H1 (cell line): ENCODE results near the gene CCSER2. TPM values are rescaled to one million over a fixed set of nuclear protein-coding genes. Genes with fewer than 3 reads are reported as not detected.

ENCODE experiments used
- CTCF ChIA-PET: fragments of 300-600 bp; sonication (Branson Sonifier 250); formaldehyde crosslinking; loops from one replicate; lab custom pipeline; 2021; ENCODE audit not compliant: partially characterized antibody; lab: Charles Lee
- POLR2A ChIA-PET: fragments of 300-600 bp; sonication (Branson Sonifier 250); formaldehyde crosslinking; loops from one replicate; lab custom pipeline; 2021; ENCODE audit warnings: inconsistent platforms; ENCODE audit not compliant: partially characterized antibody; lab: Charles Lee
- DNase-seq, 2 experiments: peaks; one replicate each; pipeline versions ENCODE4 v3.0.0 to v3.0.0-alpha.2; 2010 to 2022; ENCODE audit warnings: low spot score in 2 of 2, low read depth in 1 of 2, mixed read lengths in 1 of 2
- FAIRE-seq: peaks from 2 replicates; lab custom pipeline; 2011; peaks lifted over from hg19 to GRCh38; lab: Jason Lieb, UNC
- H2AFZ ChIP-seq: 2 replicates; pipeline ENCODE4 v1.8.1; 2012; ENCODE audit warnings: low read length, inconsistent platforms
- H2AK5ac ChIP-seq: 2 replicates; pipeline ENCODE4 v1.6.1; 2013; ENCODE audit warnings: low read depth, low read length
- H2BK120ac ChIP-seq: replicated peaks from 2 replicates; pipeline ENCODE3; 2013; ENCODE audit warnings: low read depth, low read length, inconsistent platforms
- H2BK12ac ChIP-seq: 2 replicates; pipeline ENCODE4 v1.6.1; 2013; ENCODE audit warnings: low read depth, low read length
- H2BK15ac ChIP-seq: 2 replicates; pipeline ENCODE4 v1.6.1; 2013; ENCODE audit warnings: low read length
- H2BK20ac ChIP-seq: 2 replicates; pipeline ENCODE4 v1.6.1; 2013; ENCODE audit warnings: low read length
- H2BK5ac ChIP-seq: 2 replicates; pipeline ENCODE4 v1.6.1; 2013; ENCODE audit warnings: low read depth, low read length
- H3K14ac ChIP-seq: 2 replicates; pipeline ENCODE4 v1.6.1; 2013; ENCODE audit warnings: inconsistent platforms; ENCODE audit not compliant: insufficient read length
- H3K18ac ChIP-seq: 2 replicates; pipeline ENCODE4 v1.6.1; 2013; ENCODE audit warnings: low read length; ENCODE audit errors: extremely low read depth
- H3K23ac ChIP-seq: 2 replicates; pipeline ENCODE4 v1.6.1; 2013; ENCODE audit warnings: inconsistent platforms; ENCODE audit not compliant: insufficient read length
- H3K23me2 ChIP-seq: 2 replicates; pipeline ENCODE4 v1.6.1; 2013; ENCODE audit warnings: low read depth, low read length
- H3K27ac ChIP-seq: 2 replicates; pipeline ENCODE4 v1.6.1; 2011; ENCODE audit warnings: low read depth, low read length, inconsistent platforms
- H3K27me3 ChIP-seq, 4 experiments: replicated peaks in 1 of 4; 1 replicate in 1 of 4; 2 replicates in 3 of 4; pipeline versions ENCODE4 v1.6.1 to v1.8.1; 2011 to 2013; ENCODE audit warnings: low read length in 3 of 4, mild to moderate bottlenecking in 3 of 4, inconsistent platforms in 2 of 4, mixed read lengths in 2 of 4, moderate library complexity in 1 of 4; ENCODE audit not compliant: control insufficient read depth in 3 of 4, insufficient read depth in 3 of 4; ENCODE audit errors: extremely low read depth in 1 of 4
- H3K36me3 ChIP-seq, 4 experiments: 2 replicates each; pipeline versions ENCODE4 v1.6.1 to v1.8.1; 2011 to 2013; ENCODE audit warnings: mild to moderate bottlenecking in 4 of 4, low read length in 3 of 4, moderate library complexity in 2 of 4, control low read depth in 1 of 4, inconsistent platforms in 1 of 4; ENCODE audit not compliant: insufficient read depth in 4 of 4, control insufficient read depth in 2 of 4
- H3K4ac ChIP-seq: replicated peaks from 2 replicates; pipeline ENCODE3; 2013; ENCODE audit warnings: low read length, low read depth, mixed read lengths, inconsistent platforms; ENCODE audit not compliant: insufficient read length
- H3K4me1 ChIP-seq, 4 experiments: replicated peaks in 1 of 4; 1 replicate in 1 of 4; 2 replicates in 3 of 4; pipeline versions ENCODE4 v1.6.1 to v1.8.1; 2011 to 2013; ENCODE audit warnings: low read length in 3 of 4, inconsistent platforms in 2 of 4, mixed read lengths in 1 of 4; ENCODE audit not compliant: insufficient read depth in 4 of 4, control insufficient read depth in 3 of 4
- H3K4me2 ChIP-seq, 2 experiments: 2 replicates each; pipeline versions ENCODE4 v1.6.1 to v1.8.1; 2011 to 2013; ENCODE audit warnings: low read depth in 2 of 2, low read length in 2 of 2, control low read depth in 1 of 2, inconsistent platforms in 1 of 2, mild to moderate bottlenecking in 1 of 2; ENCODE audit not compliant: insufficient read depth in 1 of 2
- H3K4me3 ChIP-seq, 4 experiments: fragments of 200-600, 300-600 bp in 1 of 4; sonication (generic), shearing (Covaris generic), sonication (Bioruptor Twin) in 1 of 4; 2 replicates each; pipeline versions ENCODE4 v1.5.1 to v1.8.1; 2011 to 2016; ENCODE audit warnings: low read length in 4 of 4, low read depth in 3 of 4, control low read depth in 2 of 4, inconsistent platforms in 2 of 4, mild to moderate bottlenecking in 2 of 4, mixed read lengths in 1 of 4, moderate library complexity in 1 of 4; ENCODE audit not compliant: insufficient read depth in 2 of 4; ENCODE audit errors: extremely low read depth in 1 of 4
- H3K56ac ChIP-seq: replicated peaks from 2 replicates; pipeline ENCODE3; 2013; ENCODE audit warnings: low read depth, mild to moderate bottlenecking, mixed read lengths, low read length, inconsistent platforms; ENCODE audit not compliant: insufficient read length
- H3K79me1 ChIP-seq: 2 replicates; pipeline ENCODE4 v1.6.1; 2013; ENCODE audit warnings: low read depth, low read length, control low read depth
- H3K79me2 ChIP-seq, 2 experiments: 2 replicates each; pipeline versions ENCODE4 v1.6.1 to v1.8.1; 2012 to 2013; ENCODE audit warnings: low read length in 2 of 2, mild to moderate bottlenecking in 2 of 2, inconsistent platforms in 1 of 2; ENCODE audit not compliant: insufficient read depth in 2 of 2, control insufficient read depth in 1 of 2
- H3K9ac ChIP-seq, 4 experiments: replicated peaks in 1 of 4; 1 replicate in 1 of 4; 2 replicates in 3 of 4; pipeline versions ENCODE4 v1.6.1 to v1.8.1; 2011 to 2013; ENCODE audit warnings: low read depth in 3 of 4, low read length in 3 of 4, control low read depth in 2 of 4, mild to moderate bottlenecking in 2 of 4, moderate library complexity in 2 of 4, inconsistent platforms in 1 of 4; ENCODE audit errors: extremely low read depth in 1 of 4
- H3K9me3 ChIP-seq, 2 experiments: 2 replicates each; pipeline versions ENCODE4 v1.6.1 to v1.8.1; 2012 to 2013; ENCODE audit warnings: mild to moderate bottlenecking in 2 of 2, moderate library complexity in 2 of 2, control low read depth in 1 of 2, inconsistent platforms in 1 of 2, low read depth in 1 of 2, low read length in 1 of 2, mixed read lengths in 1 of 2; ENCODE audit not compliant: insufficient read depth in 2 of 2
- H4K20me1 ChIP-seq, 2 experiments: replicated peaks in 1 of 2; 2 replicates each; pipeline versions ENCODE3 to v1.8.1; 2011 to 2013; ENCODE audit warnings: inconsistent platforms in 2 of 2, low read length in 2 of 2, mild to moderate bottlenecking in 1 of 2; ENCODE audit not compliant: insufficient read depth in 2 of 2, control insufficient read depth in 1 of 2
- H4K5ac ChIP-seq: 2 replicates; pipeline ENCODE4 v1.6.1; 2013; ENCODE audit warnings: low read length, low read depth, mixed read lengths, inconsistent platforms; ENCODE audit not compliant: insufficient read length
- H4K8ac ChIP-seq: 2 replicates; pipeline ENCODE4 v1.8.0; 2013; ENCODE audit warnings: mild to moderate bottlenecking, moderate library complexity, low read length, inconsistent platforms; ENCODE audit not compliant: insufficient read depth; ENCODE audit errors: extremely low read depth
- H4K91ac ChIP-seq: replicated peaks from 2 replicates; pipeline ENCODE3; 2013; ENCODE audit warnings: low read length, mixed read lengths, inconsistent platforms; ENCODE audit not compliant: insufficient read length
- BCL11A ChIP-seq, 2 experiments: IDR thresholded peaks; one replicate each; pipeline ENCODE4 v1.6.1; 2011; ENCODE audit warnings: low read depth in 2 of 2, low read length in 2 of 2, mild to moderate bottlenecking in 2 of 2
- EP300 ChIP-seq, 2 experiments: IDR thresholded peaks; 1 replicate in 1 of 2; 2 replicates in 1 of 2; pipeline ENCODE4 v1.6.1; 2011 to 2012; ENCODE audit warnings: low read depth in 2 of 2, low read length in 2 of 2, mild to moderate bottlenecking in 2 of 2, borderline replicate concordance in 1 of 2, inconsistent platforms in 1 of 2, moderate library complexity in 1 of 2
- EZH2 ChIP-seq: fragments of 200-600 bp; sonication (generic); IDR thresholded peaks from 2 replicates; pipeline ENCODE4 v1.7.1; 2012; ENCODE audit warnings: low read depth, mild to moderate bottlenecking, moderate library complexity, low read length, inconsistent platforms; ENCODE audit not compliant: severe bottlenecking
- HDAC2 ChIP-seq, 2 experiments: fragments of 300-600 bp in 1 of 2; sonication (generic) in 1 of 2; IDR thresholded peaks; 2 replicates each; pipeline ENCODE4 v1.6.1; 2011 to 2012; ENCODE audit warnings: low read depth in 2 of 2, low read length in 2 of 2, mild to moderate bottlenecking in 2 of 2, moderate library complexity in 2 of 2, borderline replicate concordance in 1 of 2, inconsistent platforms in 1 of 2
- KDM1A ChIP-seq: fragments of 200-600, 300-600 bp; sonication (generic); IDR thresholded peaks from 2 replicates; pipeline ENCODE4 v1.7.1; 2016; ENCODE audit warnings: mild to moderate bottlenecking, low read length, borderline replicate concordance
- NANOG ChIP-seq: IDR thresholded peaks from 2 replicates; pipeline ENCODE4 v1.6.1; 2011; ENCODE audit warnings: low read length, low read depth, mild to moderate bottlenecking, inconsistent platforms; ENCODE audit not compliant: insufficient read depth, poor library complexity, severe bottlenecking
- RXRA ChIP-seq: IDR thresholded peaks from 2 replicates; pipeline ENCODE4 v1.6.1; 2011; ENCODE audit warnings: low read depth, mild to moderate bottlenecking, low read length, moderate library complexity; ENCODE audit not compliant: insufficient read depth
- SIRT6 ChIP-seq: IDR thresholded peaks from one replicate; pipeline ENCODE4 v1.7.1; 2012; ENCODE audit warnings: low read length, inconsistent platforms
- TBP ChIP-seq: IDR thresholded peaks from 2 replicates; pipeline ENCODE4 v1.6.1; 2011; ENCODE audit warnings: low read depth, low read length, improper control_type of control experiment
- WGBS, 2 experiments: shearing (Covaris generic) in 1 of 2; methylation state at CpG; one replicate each; pipeline versions ENCODE4 v1.1.6 to v1.1.7; 2013 to 2015; ENCODE audit warnings: low lambda C conversion rate in 2 of 2, mixed read lengths in 2 of 2, inconsistent platforms in 1 of 2, low coverage in 1 of 2, missing lambda C conversion rate in 1 of 2; ENCODE audit not compliant: insufficient replicate concordance in 2 of 2, insufficient coverage in 1 of 2, insufficient read length in 1 of 2; ENCODE audit errors: extremely low coverage in 1 of 2, missing lambda C conversion rate in 1 of 2; 5-methylcytosine and 5-hydroxymethylcytosine counted together
- polyA plus RNA-seq, 7 experiments: library from polyadenylated mRNA; depleted of rRNA in 3 of 7; stranded (reverse) in 5 of 7; unstranded in 2 of 7; fragments of >200 nt in 5 of 7; fragments of 200-250 nt in 2 of 7; gene quantifications; 1 replicate in 5 of 7; 2 replicates in 1 of 7; 4 replicates in 1 of 7; pipeline versions ENCODE4 v1.2.1 to v1.2.3, GENCODE V29; 2011 to 2013; ENCODE audit warnings: missing spikeins in 2 of 7, mixed read lengths in 2 of 7
- total RNA-seq: library from RNA; stranded (reverse); fragmentation: NEBNext Ultra II Directional; extraction: Animal tissue kit (Norgen Biotek cat#: 25700); gene quantifications from 2 replicates; pipeline ENCODE4 v1.2.1, GENCODE V29; 2021
- TF ChIP-seq, protein P1 (sequence below), 3 experiments: IDR thresholded peaks; 1 replicate in 2 of 3; 2 replicates in 1 of 3; pipeline versions ENCODE4 v1.5.1 to v1.6.1; 2011; ENCODE audit warnings: low read length in 3 of 3, mild to moderate bottlenecking in 3 of 3, inconsistent platforms in 2 of 3, low read depth in 1 of 3, moderate library complexity in 1 of 3; ENCODE audit not compliant: insufficient read depth in 1 of 3; ENCODE audit errors: control extremely low read depth in 1 of 3

Gene CCSER2
- total and polyA plus RNA-seq, 2 of the 8 experiments (the other 6 are each of a cell fraction or from before 2014, with no cell fraction given) = 6.9 to 30.5 TPM

DNA sequence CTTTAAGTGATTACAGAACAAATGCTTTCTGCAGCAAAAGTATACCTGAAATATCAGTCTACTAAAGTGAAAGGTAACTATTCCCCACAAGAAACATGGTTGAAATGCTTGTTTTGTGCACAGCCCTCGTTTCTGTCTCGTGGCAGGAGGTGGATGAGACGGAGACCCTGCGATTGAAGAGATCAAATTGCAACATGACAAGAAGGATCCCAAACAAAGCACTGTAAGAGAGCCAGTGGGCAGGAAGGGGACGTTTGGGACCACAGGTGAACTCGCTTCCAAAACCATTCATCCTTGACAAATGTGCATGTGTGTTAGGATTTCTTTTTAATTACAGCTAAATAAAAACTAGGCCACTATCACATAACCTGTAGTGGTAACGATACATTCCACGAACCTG, 192.6 kb downstream of the CCSER2 start:
- no peak overlapping the region for H3K4ac ChIP-seq
- H3K4me1 ChIP-seq = peaks cover 0 to 9% (median 4%) of the 10 kb centered on the region in 4 experiments; a peak in 3 of 7 replicates
- no peak overlapping the region for H2AK5ac ChIP-seq
- H2AFZ ChIP-seq = no peak overlapping the region
- no peak overlapping the region for H2BK5ac ChIP-seq
- no peaks in the 10 kb centered on the region for H3K79me2 ChIP-seq
- no peak overlapping the region for H3K9ac ChIP-seq
- H3K4me2 ChIP-seq = no peak overlapping the region; a peak in 1 of 4 replicates
- ChIA-PET CTCF (interaction anchor here (0.9 to 1.6 kb wide), 4 partner anchors 14 to 146 kb away, joined by 4 to 6 read pairs (median 4); no protein-coding TSS in a partner anchor), POLR2A (interaction anchor here (0.7 kb wide), 1 partner anchor 11 kb away, joined by 3 read pairs; no protein-coding TSS in a partner anchor)
- no peak overlapping the region for H3K56ac ChIP-seq
- H3K27me3 ChIP-seq = no peaks in the 10 kb centered on the region
- H3K4me3 ChIP-seq = no peak overlapping the region
- peaks cover 7 to 8% of the 10 kb centered on the region in 2 experiments; a peak in 3 of 4 replicates for H3K9me3 ChIP-seq
- DNase-seq (no peak), FAIRE-seq (peak; percentile 58)
- H3K23ac ChIP-seq = no peak overlapping the region
- no peak overlapping the region for H4K91ac ChIP-seq
- H4K5ac ChIP-seq = no peak overlapping the region
- no peak overlapping the region for H2BK120ac ChIP-seq
- no peaks in the 10 kb centered on the region for H3K36me3 ChIP-seq
- WGBS, 2 experiments = 60% methylated on average over 8 of the region's 8 CpGs; no CpG with 5 or more reads in 1 of the 2 experiments
- H4K8ac ChIP-seq = no peak overlapping the region
- H2BK15ac ChIP-seq = no peak overlapping the region
- no peaks in the 10 kb centered on the region for H4K20me1 ChIP-seq
- H3K27ac ChIP-seq = no peak overlapping the region
- H3K14ac ChIP-seq = no peak overlapping the region
- no peak overlapping the region for H2BK20ac ChIP-seq
- H3K79me1 ChIP-seq = no peaks in the 10 kb centered on the region
- H3K23me2 ChIP-seq = no peaks in the 10 kb centered on the region
- H2BK12ac ChIP-seq = no peak overlapping the region
- no peak overlapping the region for H3K18ac ChIP-seq
- TF ChIP-seq SIRT6 (no peak), RXRA (no peak), EP300 (IDR thresholded peaks at IDR 0.05; ENCODE audit: borderline replicate concordance in 1 of 2, low read depth in 2 of 2, low read length in 2 of 2) (no peak), NANOG (no peak), TBP (no peak), BCL11A (IDR thresholded peaks at IDR 0.05; ENCODE audit: low read depth in 2 of 2, low read length in 2 of 2) (no peak), EZH2 (no peak), HDAC2 (IDR thresholded peaks at IDR 0.05; ENCODE audit: borderline replicate concordance in 1 of 2, low read depth in 2 of 2, low read length in 2 of 2) (no peak), KDM1A (no peak)
- TF ChIP-seq, protein P1, sequence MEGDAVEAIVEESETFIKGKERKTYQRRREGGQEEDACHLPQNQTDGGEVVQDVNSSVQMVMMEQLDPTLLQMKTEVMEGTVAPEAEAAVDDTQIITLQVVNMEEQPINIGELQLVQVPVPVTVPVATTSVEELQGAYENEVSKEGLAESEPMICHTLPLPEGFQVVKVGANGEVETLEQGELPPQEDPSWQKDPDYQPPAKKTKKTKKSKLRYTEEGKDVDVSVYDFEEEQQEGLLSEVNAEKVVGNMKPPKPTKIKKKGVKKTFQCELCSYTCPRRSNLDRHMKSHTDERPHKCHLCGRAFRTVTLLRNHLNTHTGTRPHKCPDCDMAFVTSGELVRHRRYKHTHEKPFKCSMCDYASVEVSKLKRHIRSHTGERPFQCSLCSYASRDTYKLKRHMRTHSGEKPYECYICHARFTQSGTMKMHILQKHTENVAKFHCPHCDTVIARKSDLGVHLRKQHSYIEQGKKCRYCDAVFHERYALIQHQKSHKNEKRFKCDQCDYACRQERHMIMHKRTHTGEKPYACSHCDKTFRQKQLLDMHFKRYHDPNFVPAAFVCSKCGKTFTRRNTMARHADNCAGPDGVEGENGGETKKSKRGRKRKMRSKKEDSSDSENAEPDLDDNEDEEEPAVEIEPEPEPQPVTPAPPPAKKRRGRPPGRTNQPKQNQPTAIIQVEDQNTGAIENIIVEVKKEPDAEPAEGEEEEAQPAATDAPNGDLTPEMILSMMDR (IDR thresholded peaks at IDR 0.05; ENCODE audit: control extremely low read depth in 1 of 3, insufficient read depth in 1 of 3, low read depth in 1 of 3, low read length in 3 of 3) = no peak
